Fibroblast of lung (primary cell): Measurements from ENCODE around the gene SIGLEC5.

Experiments
- EZH2 ChIP-seq: IDR thresholded peaks from 2 replicates; pipeline ENCODE4 v1.5.1; 2012; ENCODE audit warnings: low read length, control low read depth, mild to moderate bottlenecking; ENCODE audit errors: missing control alignments
- TF ChIP-seq, protein P1 (sequence below), 2 donors: IDR thresholded peaks in 1 of 2; conservative IDR thresholded peaks in 1 of 2; 1 replicate in 1 of 2; 2 replicates in 1 of 2; pipeline ENCODE4 v1.5.1; 2011 to 2012; ENCODE audit warnings: low read length in 2 of 2, control low read depth in 1 of 2, inconsistent platforms in 1 of 2, low read depth in 1 of 2, mild to moderate bottlenecking in 1 of 2

DNA sequence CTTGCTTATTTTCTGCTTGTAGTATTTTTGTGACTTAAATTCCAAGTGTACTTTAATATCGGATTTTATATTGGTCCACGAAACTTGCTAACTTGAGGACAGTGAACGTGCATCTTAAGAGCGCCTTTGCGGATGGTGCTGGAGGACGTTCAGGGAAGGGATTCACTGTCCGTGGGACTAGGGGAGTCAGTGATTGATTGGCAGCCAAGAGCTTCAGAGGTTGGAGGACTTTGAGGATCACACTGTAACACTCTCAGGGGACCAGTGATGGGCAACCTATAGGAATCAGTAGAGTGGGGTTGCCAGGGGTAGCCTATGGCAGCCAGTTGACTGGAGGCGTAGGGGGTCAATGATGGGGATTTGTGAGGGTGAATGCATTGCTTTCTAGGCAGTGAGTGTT is 58.6 kb downstream of the SIGLEC5 start:
- TF ChIP-seq, protein P1, sequence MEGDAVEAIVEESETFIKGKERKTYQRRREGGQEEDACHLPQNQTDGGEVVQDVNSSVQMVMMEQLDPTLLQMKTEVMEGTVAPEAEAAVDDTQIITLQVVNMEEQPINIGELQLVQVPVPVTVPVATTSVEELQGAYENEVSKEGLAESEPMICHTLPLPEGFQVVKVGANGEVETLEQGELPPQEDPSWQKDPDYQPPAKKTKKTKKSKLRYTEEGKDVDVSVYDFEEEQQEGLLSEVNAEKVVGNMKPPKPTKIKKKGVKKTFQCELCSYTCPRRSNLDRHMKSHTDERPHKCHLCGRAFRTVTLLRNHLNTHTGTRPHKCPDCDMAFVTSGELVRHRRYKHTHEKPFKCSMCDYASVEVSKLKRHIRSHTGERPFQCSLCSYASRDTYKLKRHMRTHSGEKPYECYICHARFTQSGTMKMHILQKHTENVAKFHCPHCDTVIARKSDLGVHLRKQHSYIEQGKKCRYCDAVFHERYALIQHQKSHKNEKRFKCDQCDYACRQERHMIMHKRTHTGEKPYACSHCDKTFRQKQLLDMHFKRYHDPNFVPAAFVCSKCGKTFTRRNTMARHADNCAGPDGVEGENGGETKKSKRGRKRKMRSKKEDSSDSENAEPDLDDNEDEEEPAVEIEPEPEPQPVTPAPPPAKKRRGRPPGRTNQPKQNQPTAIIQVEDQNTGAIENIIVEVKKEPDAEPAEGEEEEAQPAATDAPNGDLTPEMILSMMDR (conservative IDR thresholded peaks at IDR 0.05 in 1 of 2, IDR thresholded peaks at IDR 0.05 in 1 of 2; ENCODE audit: low read depth in 1 of 2, low read length in 2 of 2), result no peak
- TF ChIP-seq EZH2, result no peak
